ENCODE data around the gene CLSTN1.
A peak's percentile ranks its signal among the peaks of the same experiment; 100 is the strongest.

Gene CLSTN1

GRCh38 chr1:9703681-9704080 is 120.1 kb downstream of the CLSTN1 start:
- peaks cover 3% of the 10 kb centered on the region; the same call in 1 of the 2 replicates for H3K36me3 ChIP-seq (ENCODE audit: low read length)
- H3K9me2 ChIP-seq (replicated peaks; ENCODE audit: insufficient read depth, low read length) = no peaks in the 10 kb centered on the region
- no peak overlapping the region for H2AFZ ChIP-seq (ENCODE audit: low read depth, low read length, severe bottlenecking)
- no peaks in the 10 kb centered on the region for H3K79me2 ChIP-seq (ENCODE audit: insufficient read depth, low read length)
- no peak overlapping the region for H3K9ac ChIP-seq (ENCODE audit: low read length)
- no peak overlapping the region for H3K4me3 ChIP-seq (ENCODE audit: insufficient read depth, low read length, poor library complexity, severe bottlenecking)
- no peaks in the 10 kb centered on the region for H3F3A ChIP-seq (ENCODE audit: insufficient read depth)
- H3K27ac ChIP-seq (ENCODE audit: low read depth, low read length) = no peak overlapping the region
- H3K9me3 ChIP-seq (ENCODE audit: insufficient read depth, low read length) = no peaks in the 10 kb centered on the region
- no peaks in the 10 kb centered on the region for H3K27me3 ChIP-seq (ENCODE audit: low read length)
- H3K4me2 ChIP-seq (ENCODE audit: low read depth, low read length, poor library complexity, severe bottlenecking) = no peak overlapping the region
- no peaks in the 10 kb centered on the region for H4K20me1 ChIP-seq (ENCODE audit: low read depth, low read length)
- TF ChIP-seq EZH2phosphoT487 (conservative IDR thresholded peaks at IDR 0.05; ENCODE audit: low read length) (no peak), CTCF (IDR thresholded peaks at IDR 0.05; ENCODE audit: insufficient read depth, low read length, poor library complexity, severe bottlenecking) (no peak)

GRCh38 chr1:9703165-9703509 is 120.6 kb downstream of the CLSTN1 start:
- Histone ChIP-seq H3K27ac (ENCODE audit: low read depth, low read length) (peak overlapping the region; percentile 8; the same call in 1 of the 2 replicates), H2AFZ (ENCODE audit: low read depth, low read length, severe bottlenecking) (no peak overlapping the region), H3K36me3 (ENCODE audit: low read length) (peaks cover 3% of the 10 kb centered on the region; the same call in 1 of the 2 replicates), H3K9ac (ENCODE audit: low read length) (no peak overlapping the region), H3F3A (ENCODE audit: insufficient read depth) (no peaks in the 10 kb centered on the region), H3K79me2 (ENCODE audit: insufficient read depth, low read length) (no peaks in the 10 kb centered on the region), H3K4me2 (ENCODE audit: low read depth, low read length, poor library complexity, severe bottlenecking) (no peak overlapping the region), H3K27me3 (ENCODE audit: low read length) (no peaks in the 10 kb centered on the region), H4K20me1 (ENCODE audit: low read depth, low read length) (no peaks in the 10 kb centered on the region), H3K9me3 (ENCODE audit: insufficient read depth, low read length) (no peaks in the 10 kb centered on the region), H3K9me2 (replicated peaks; ENCODE audit: insufficient read depth, low read length) (no peaks in the 10 kb centered on the region), H3K4me3 (ENCODE audit: insufficient read depth, low read length, poor library complexity, severe bottlenecking) (no peak overlapping the region)
- TF ChIP-seq CTCF (IDR thresholded peaks at IDR 0.05; ENCODE audit: insufficient read depth, low read length, poor library complexity, severe bottlenecking) = no peak
- TF ChIP-seq EZH2phosphoT487 (conservative IDR thresholded peaks at IDR 0.05; ENCODE audit: low read length) = no peak

GRCh38 chr1:9701665-9702064 is 122.1 kb downstream of the CLSTN1 start:
- H2AFZ ChIP-seq (ENCODE audit: low read depth, low read length, severe bottlenecking) = no peak overlapping the region
- H3K27me3 ChIP-seq (ENCODE audit: low read length) = no peaks in the 10 kb centered on the region
- no peaks in the 10 kb centered on the region for H3K9me3 ChIP-seq (ENCODE audit: insufficient read depth, low read length)
- no peaks in the 10 kb centered on the region for H4K20me1 ChIP-seq (ENCODE audit: low read depth, low read length)
- H3K4me2 ChIP-seq (ENCODE audit: low read depth, low read length, poor library complexity, severe bottlenecking) = no peak overlapping the region
- H3K36me3 ChIP-seq (ENCODE audit: low read length) = peaks cover 3% of the 10 kb centered on the region; the same call in 1 of the 2 replicates
- no peak overlapping the region for H3K27ac ChIP-seq (ENCODE audit: low read depth, low read length)
- no peak overlapping the region for H3K9ac ChIP-seq (ENCODE audit: low read length)
- no peak overlapping the region for H3K4me3 ChIP-seq (ENCODE audit: insufficient read depth, low read length, poor library complexity, severe bottlenecking)
- no peaks in the 10 kb centered on the region; the same call in 1 of the 2 replicates for H3F3A ChIP-seq (ENCODE audit: insufficient read depth)
- TF ChIP-seq EZH2phosphoT487 (conservative IDR thresholded peaks at IDR 0.05; ENCODE audit: low read length) = no peak
- no peak for TF ChIP-seq CTCF (IDR thresholded peaks at IDR 0.05; ENCODE audit: insufficient read depth, low read length, poor library complexity, severe bottlenecking)
- H3K79me2 ChIP-seq (ENCODE audit: insufficient read depth, low read length) = no peaks in the 10 kb centered on the region
- H3K9me2 ChIP-seq (replicated peaks; ENCODE audit: insufficient read depth, low read length) = no peaks in the 10 kb centered on the region
